HFF-Myc (cell line): Measurements from ENCODE around the gene MUC13.

Experiments
- DNase-seq: peaks from one replicate; pipeline ENCODE4 v3.0.0-alpha.2; 2011; ENCODE audit warnings: low read depth; ENCODE audit errors: extremely low read depth
- H3K4me3 ChIP-seq: replicated peaks from 2 replicates; pipeline ENCODE4 v1.5.1; 2011; ENCODE audit warnings: low read depth, mild to moderate bottlenecking, control low read depth, low read length
- TF ChIP-seq, protein P1 (sequence below): IDR thresholded peaks from 2 replicates; pipeline ENCODE4 v1.5.1; 2012; ENCODE audit warnings: mild to moderate bottlenecking, low read depth, low read length, control low read depth; ENCODE audit errors: missing control alignments

MUC13 gene

GRCh38 chr3:124878561-124879336, 55.8 kb downstream of the MUC13 start:
- no peak overlapping the region for H3K4me3 ChIP-seq
- TF ChIP-seq, protein P1, sequence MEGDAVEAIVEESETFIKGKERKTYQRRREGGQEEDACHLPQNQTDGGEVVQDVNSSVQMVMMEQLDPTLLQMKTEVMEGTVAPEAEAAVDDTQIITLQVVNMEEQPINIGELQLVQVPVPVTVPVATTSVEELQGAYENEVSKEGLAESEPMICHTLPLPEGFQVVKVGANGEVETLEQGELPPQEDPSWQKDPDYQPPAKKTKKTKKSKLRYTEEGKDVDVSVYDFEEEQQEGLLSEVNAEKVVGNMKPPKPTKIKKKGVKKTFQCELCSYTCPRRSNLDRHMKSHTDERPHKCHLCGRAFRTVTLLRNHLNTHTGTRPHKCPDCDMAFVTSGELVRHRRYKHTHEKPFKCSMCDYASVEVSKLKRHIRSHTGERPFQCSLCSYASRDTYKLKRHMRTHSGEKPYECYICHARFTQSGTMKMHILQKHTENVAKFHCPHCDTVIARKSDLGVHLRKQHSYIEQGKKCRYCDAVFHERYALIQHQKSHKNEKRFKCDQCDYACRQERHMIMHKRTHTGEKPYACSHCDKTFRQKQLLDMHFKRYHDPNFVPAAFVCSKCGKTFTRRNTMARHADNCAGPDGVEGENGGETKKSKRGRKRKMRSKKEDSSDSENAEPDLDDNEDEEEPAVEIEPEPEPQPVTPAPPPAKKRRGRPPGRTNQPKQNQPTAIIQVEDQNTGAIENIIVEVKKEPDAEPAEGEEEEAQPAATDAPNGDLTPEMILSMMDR, result no peak
- DNase-seq, result peak; percentile 93

DNA sequence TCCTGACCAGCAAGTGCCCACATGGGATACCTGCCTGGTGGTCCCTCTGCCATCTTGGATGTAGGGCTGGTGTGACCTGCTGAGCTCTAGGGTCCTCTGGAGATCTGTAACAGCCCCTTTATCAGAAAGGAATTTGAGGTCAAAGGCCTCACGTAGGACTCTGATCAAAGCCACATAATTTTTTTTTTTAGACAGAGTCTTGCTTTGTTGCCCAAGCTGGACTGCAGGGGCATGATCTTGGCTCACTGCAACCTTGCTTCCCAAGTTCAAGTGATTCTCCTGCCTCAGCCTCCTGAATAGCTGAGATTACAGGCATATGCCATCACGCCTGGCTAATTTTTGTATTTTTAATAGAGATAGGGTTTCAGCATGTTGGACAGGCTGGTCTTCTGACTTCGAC, 56.9 kb downstream of the MUC13 start:
- TF ChIP-seq, protein P1, result no peak
- no peak overlapping the region for H3K4me3 ChIP-seq
- no peak for DNase-seq

GRCh38 chr3:124876401-124876878, 58.1 kb downstream of the MUC13 start:
- TF ChIP-seq, protein P1, result no peak
- DNase-seq, result no peak
- H3K4me3 ChIP-seq, result no peak overlapping the region

- H3K4me3 ChIP-seq, result no peak overlapping the region
Measured at GRCh38 chr3:124873226-124873625, 61.3 kb downstream of the MUC13 start.

GRCh38 chr3:124867511-124867910, 67.0 kb downstream of the MUC13 start:
- H3K4me3 ChIP-seq, result no peak overlapping the region
- TF ChIP-seq, protein P1, result no peak
- no peak for DNase-seq

More at GRCh38 chr3:124873226-124873625, 61.3 kb downstream of the MUC13 start:
- TF ChIP-seq, protein P1, result no peak
- no peak for DNase-seq

DNA sequence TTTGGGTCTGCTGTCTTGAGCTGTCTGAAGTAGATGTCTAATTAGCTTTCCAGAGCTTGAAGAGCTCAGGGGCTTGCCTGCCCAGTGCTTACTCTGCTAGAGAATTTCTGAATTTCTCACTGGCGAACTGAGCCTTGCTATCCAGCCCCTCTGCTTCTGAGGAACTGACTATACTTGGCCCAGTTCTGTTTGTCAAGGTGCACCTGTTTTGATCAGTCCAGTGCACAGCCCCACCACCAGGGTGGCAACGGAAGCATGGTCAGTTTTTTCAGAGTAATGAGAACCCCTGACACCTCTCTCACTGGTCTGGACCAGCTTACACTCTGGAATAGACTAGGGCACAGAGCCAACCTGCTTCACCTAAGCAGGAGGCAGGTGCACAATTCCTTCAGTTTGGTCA, 72.5 kb downstream of the MUC13 start:
- no peak overlapping the region for H3K4me3 ChIP-seq
- no peak for DNase-seq
- TF ChIP-seq, protein P1, result no peak
